BE2C (cell line): ENCODE measurements around the gene COX7A1.
A peak's percentile ranks its signal among the peaks of the same experiment; 100 is the strongest.
"Not testable (repeated sequence)": the region's sequence is repeated elsewhere in the genome, so short reads cannot be mapped to it uniquely, and the experiment has no call there.

Experiments used
- DNase-seq: peaks from one replicate; pipeline ENCODE4 v3.0.0-alpha.2; 2020
- H3K27me3 ChIP-seq: fragments of 250-450 bp; sonication (Bioruptor Pico); 2 replicates; pipeline ENCODE4 v1.5.1; 2020; ENCODE audit warnings: mild to moderate bottlenecking
- H3K36me3 ChIP-seq: fragments of 250-450 bp; sonication (Bioruptor Pico); 2 replicates; pipeline ENCODE4 v1.5.1; 2020; ENCODE audit warnings: mild to moderate bottlenecking
- H3K4me1 ChIP-seq: fragments of 250-450 bp; sonication (Bioruptor Pico); 2 replicates; pipeline ENCODE4 v1.5.1; 2020
- H3K4me3 ChIP-seq: 2 replicates; pipeline ENCODE4 v1.5.1; 2011; ENCODE audit warnings: low read depth, low read length
- H3K9me3 ChIP-seq: fragments of 250-450 bp; sonication (Bioruptor Pico); 2 replicates; pipeline ENCODE4 v1.5.1; 2020
- CTCF ChIP-seq: IDR thresholded peaks from 2 replicates; pipeline ENCODE4 v1.5.1; 2012; ENCODE audit warnings: mild to moderate bottlenecking, low read depth, low read length

COX7A1 gene

GRCh38 chr19:36182612-36183244, 30.5 kb upstream of the COX7A1 start:
- Histone ChIP-seq H3K36me3 (peaks cover 3% of the 10 kb centered on the region; the same call in 1 of the 2 replicates), H3K4me1 (no peaks in the 10 kb centered on the region), H3K4me3 (no peak overlapping the region), H3K27me3 (no peaks in the 10 kb centered on the region), H3K9me3 (no peaks in the 10 kb centered on the region)
- DNase-seq: no peak
- TF ChIP-seq CTCF: no peak

- H3K4me1 ChIP-seq, H3K4me3 ChIP-seq, H3K9me3 ChIP-seq, H3K36me3 ChIP-seq, H3K27me3 ChIP-seq, DNase-seq: not testable (repeated sequence)
Observed at GRCh38 chr19:36179077-36179476, 26.8 kb upstream of the COX7A1 start.

- not testable (repeated sequence) for H3K4me1 ChIP-seq, H3K36me3 ChIP-seq, H3K27me3 ChIP-seq, DNase-seq, H3K4me3 ChIP-seq, H3K9me3 ChIP-seq
Observed at GRCh38 chr19:36173846-36174245, 21.6 kb upstream of the COX7A1 start.

- H3K27me3 ChIP-seq: no peaks in the 10 kb centered on the region
- H3K4me3 ChIP-seq: no peak overlapping the region
- DNase-seq: no peak
- no peak for TF ChIP-seq CTCF
- H3K9me3 ChIP-seq: no peaks in the 10 kb centered on the region
- H3K4me1 ChIP-seq: peaks cover 9% of the 10 kb centered on the region
- H3K36me3 ChIP-seq: no peaks in the 10 kb centered on the region
Observed at GRCh38 chr19:36172852-36173251, 20.6 kb upstream of the COX7A1 start.

GRCh38 chr19:36169084-36169760, 17.0 kb upstream of the COX7A1 start:
- peak; percentile 70 for DNase-seq
- Histone ChIP-seq H3K27me3 (no peaks in the 10 kb centered on the region), H3K4me1 (peaks cover 9% of the 10 kb centered on the region), H3K9me3 (no peaks in the 10 kb centered on the region), H3K4me3 (peak overlapping the region; percentile 24; the same call in 1 of the 2 replicates), H3K36me3 (no peaks in the 10 kb centered on the region)
- TF ChIP-seq CTCF: no peak

GRCh38 chr19:36163813-36164212, 11.6 kb upstream of the COX7A1 start:
- DNase-seq: no peak
- Histone ChIP-seq H3K4me1 (peaks cover 2% of the 10 kb centered on the region), H3K36me3 (no peaks in the 10 kb centered on the region), H3K4me3 (no peak overlapping the region), H3K27me3 (no peaks in the 10 kb centered on the region), H3K9me3 (no peaks in the 10 kb centered on the region)
- TF ChIP-seq CTCF: no peak

- H3K9me3 ChIP-seq: no peaks in the 10 kb centered on the region
- no peaks in the 10 kb centered on the region for H3K4me1 ChIP-seq
- no peak for DNase-seq
- no peaks in the 10 kb centered on the region for H3K27me3 ChIP-seq
- no peaks in the 10 kb centered on the region for H3K36me3 ChIP-seq
- H3K4me3 ChIP-seq: no peak overlapping the region
- TF ChIP-seq CTCF: no peak
Observed at GRCh38 chr19:36160821-36161596, 8.8 kb upstream of the COX7A1 start.
